Measurements from ENCODE around the gene TTLL12.
A peak's percentile ranks its signal among the peaks of the same experiment; 100 is the strongest.

TTLL12 gene

DNA sequence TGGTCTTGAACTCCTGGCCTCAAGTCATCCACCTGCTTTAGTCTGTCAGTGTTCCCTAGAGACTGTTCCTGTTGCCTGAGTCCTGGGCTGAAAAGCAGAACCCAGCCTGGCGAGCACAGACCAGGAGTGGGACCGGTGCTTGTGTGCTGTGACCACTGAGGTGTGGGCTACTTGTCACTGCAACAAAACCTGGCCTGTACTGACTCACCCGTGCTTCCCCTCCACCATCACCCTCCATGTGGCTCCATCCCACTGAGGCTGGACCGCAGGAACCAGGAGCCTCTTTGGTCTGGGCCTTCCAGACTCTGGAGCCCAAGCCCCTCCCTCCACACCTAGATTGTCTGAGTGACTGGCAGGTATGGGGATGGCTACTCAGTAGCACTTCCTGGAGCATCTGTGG lies 52.4 kb downstream of the TTLL12 start:
- TF ChIP-seq POLR2A (IDR thresholded peaks at IDR 0.05; ENCODE audit: low read length) (no peak), GATA1 (IDR thresholded peaks at IDR 0.05; ENCODE audit: low read depth, low read length) (no peak)
- no peak for DNase-seq

GRCh38 chr22:43133401-43133800 lies 53.5 kb downstream of the TTLL12 start:
- no peak for TF ChIP-seq POLR2A (IDR thresholded peaks at IDR 0.05; ENCODE audit: low read length)
- TF ChIP-seq GATA1 (IDR thresholded peaks at IDR 0.05; ENCODE audit: low read depth, low read length): no peak
- no peak for DNase-seq

- no peak for TF ChIP-seq GATA1 (IDR thresholded peaks at IDR 0.05; ENCODE audit: low read depth, low read length)
- TF ChIP-seq POLR2A (IDR thresholded peaks at IDR 0.05; ENCODE audit: low read length): no peak
- no peak for DNase-seq
Measured at GRCh38 chr22:43131773-43132501, 55.0 kb downstream of the TTLL12 start.

GRCh38 chr22:43129426-43130425 lies 57.2 kb downstream of the TTLL12 start:
- no peak for TF ChIP-seq GATA1 (IDR thresholded peaks at IDR 0.05; ENCODE audit: low read depth, low read length)
- TF ChIP-seq POLR2A (IDR thresholded peaks at IDR 0.05; ENCODE audit: low read length): no peak
- DNase-seq: peak in 1 of 2 experiments; percentile 14

DNA sequence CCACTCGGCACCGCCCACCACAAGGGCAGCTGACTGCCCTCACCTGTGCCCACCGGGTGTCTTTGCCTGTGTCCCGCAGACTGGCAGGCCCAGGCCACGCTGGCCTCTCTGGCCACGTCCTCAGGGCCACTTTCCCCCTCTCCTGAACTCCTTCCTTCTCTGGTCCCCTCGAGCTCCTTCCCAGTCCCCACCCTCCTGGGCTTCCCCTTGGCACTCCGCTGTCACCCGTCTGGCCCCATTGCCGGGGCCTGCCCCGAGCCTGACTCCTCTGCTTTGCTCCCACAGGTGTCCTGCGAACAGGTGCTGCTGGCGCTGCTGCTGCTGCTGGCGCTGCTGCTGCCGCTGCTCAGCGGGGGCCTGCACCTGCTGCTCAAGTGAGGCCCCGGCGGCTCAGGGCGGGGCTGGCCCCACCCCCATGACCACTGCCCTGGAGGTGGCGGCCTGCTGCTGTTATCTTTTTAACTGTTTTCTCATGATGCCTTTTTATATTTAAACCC lies 58.0 kb downstream of the TTLL12 start:
- DNase-seq: peak; percentile 32 to 48

GRCh38 chr22:43128116-43128515 lies 58.8 kb downstream of the TTLL12 start:
- no peak for TF ChIP-seq GATA1 (IDR thresholded peaks at IDR 0.05; ENCODE audit: low read depth, low read length)
- no peak for TF ChIP-seq POLR2A (IDR thresholded peaks at IDR 0.05; ENCODE audit: low read length)
- no peak for DNase-seq

More for the DNA sequence above, 58.0 kb downstream of the TTLL12 start:
- no peak for TF ChIP-seq POLR2A (IDR thresholded peaks at IDR 0.05; ENCODE audit: low read length)
- no peak for TF ChIP-seq GATA1 (IDR thresholded peaks at IDR 0.05; ENCODE audit: low read depth, low read length)

- DNase-seq: peak in 1 of 2 experiments; percentile 39
- TF ChIP-seq POLR2A (IDR thresholded peaks at IDR 0.05; ENCODE audit: low read length) (no peak), GATA1 (IDR thresholded peaks at IDR 0.05; ENCODE audit: low read depth, low read length) (no peak)
Measured at GRCh38 chr22:43127166-43127908, 59.6 kb downstream of the TTLL12 start.

- TF ChIP-seq POLR2A (IDR thresholded peaks at IDR 0.05; ENCODE audit: low read length) (no peak), GATA1 (IDR thresholded peaks at IDR 0.05; ENCODE audit: low read depth, low read length) (no peak)
- DNase-seq: no peak
Measured at GRCh38 chr22:43126501-43127165, 60.3 kb downstream of the TTLL12 start.

- DNase-seq: no peak
- TF ChIP-seq GATA1 (IDR thresholded peaks at IDR 0.05; ENCODE audit: low read depth, low read length) (no peak), POLR2A (IDR thresholded peaks at IDR 0.05; ENCODE audit: low read length) (no peak)
Measured at GRCh38 chr22:43118953-43119458, 67.9 kb downstream of the TTLL12 start.

DNA sequence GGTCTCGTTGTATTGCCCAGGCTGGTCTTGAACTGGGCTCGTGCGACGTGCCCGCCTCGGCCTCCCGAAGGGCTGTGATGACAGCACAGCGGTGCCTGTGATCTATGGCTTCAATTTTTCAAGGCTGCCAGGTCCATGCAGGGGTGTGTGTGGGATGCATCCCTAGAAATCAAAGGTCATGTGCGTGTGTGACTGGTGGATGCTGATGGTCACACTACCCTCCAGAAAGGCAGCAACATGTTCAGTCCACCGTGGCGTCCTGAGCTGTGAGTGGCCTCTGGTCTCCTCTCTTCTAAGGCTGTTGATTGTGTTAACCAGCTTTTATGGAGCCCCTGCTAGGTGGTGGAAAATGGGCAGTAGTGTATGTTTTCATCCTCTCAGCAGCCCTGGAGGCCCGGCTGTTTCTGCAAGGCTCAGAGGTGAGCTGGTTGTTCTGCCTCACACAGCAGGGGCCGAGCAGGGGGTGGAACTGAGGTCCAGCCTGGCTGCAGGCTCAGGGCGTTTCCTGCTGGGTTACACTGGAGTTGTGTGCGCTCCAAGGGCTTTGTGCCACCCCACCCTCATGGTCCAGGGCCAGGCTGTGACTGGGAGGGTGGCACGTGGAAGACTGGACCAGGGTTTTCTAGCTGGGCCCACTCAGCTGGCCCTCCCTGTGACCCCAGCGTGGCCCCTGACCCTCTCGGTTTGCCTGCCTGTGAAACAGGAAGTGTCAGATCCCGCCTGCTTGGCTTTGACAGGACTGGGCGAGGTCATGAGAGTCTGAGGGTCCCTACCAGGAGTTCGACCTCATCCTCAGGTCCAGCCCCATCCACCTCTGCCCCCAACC lies 68.7 kb downstream of the TTLL12 start:
- DNase-seq: no peak

GRCh38 chr22:43116932-43117331 lies 70.0 kb downstream of the TTLL12 start:
- no peak for DNase-seq
- no peak for TF ChIP-seq GATA1 (IDR thresholded peaks at IDR 0.05; ENCODE audit: low read depth, low read length)

More for the DNA sequence above, 68.7 kb downstream of the TTLL12 start:
- TF ChIP-seq GATA1 (IDR thresholded peaks at IDR 0.05; ENCODE audit: low read depth, low read length) (no peak), POLR2A (IDR thresholded peaks at IDR 0.05; ENCODE audit: low read length) (no peak)
